ENCODE measurements around the gene CCDC12.

Gene CCDC12

GRCh38 chr3:47012342-47013230, 36.0 kb upstream of the CCDC12 start:
- TF ChIP-seq OSR1 (CRISPR knock-in tag; IDR thresholded peaks at IDR 0.05) (no peak), ARNTL (CRISPR knock-in tag; IDR thresholded peaks at IDR 0.05; ENCODE audit: borderline replicate concordance, low read depth) (no peak), BACH2 (CRISPR knock-in tag; IDR thresholded peaks at IDR 0.05; ENCODE audit: borderline replicate concordance) (no peak), ZNF565 (CRISPR knock-in tag; conservative IDR thresholded peaks at IDR 0.05; ENCODE audit: low read depth) (no peak), ZFP30 (CRISPR knock-in tag; IDR thresholded peaks at IDR 0.05) (no peak), CSDC2 (CRISPR knock-in tag; IDR thresholded peaks at IDR 0.05) (no peak), CSRNP3 (CRISPR knock-in tag; IDR thresholded peaks at IDR 0.05) (no peak), SNAI2 (CRISPR knock-in tag; IDR thresholded peaks at IDR 0.05) (no peak), PPARA (CRISPR knock-in tag; IDR thresholded peaks at IDR 0.05; ENCODE audit: borderline replicate concordance) (no peak)
- no peak for ATAC-seq

- TF ChIP-seq CREB5 (CRISPR knock-in tag; IDR thresholded peaks at IDR 0.05; ENCODE audit: low read depth) = no peak
- TF ChIP-seq RARB (CRISPR knock-in tag; IDR thresholded peaks at IDR 0.05) = no peak
- TF ChIP-seq CSRNP3 (CRISPR knock-in tag; IDR thresholded peaks at IDR 0.05) = no peak
- TF ChIP-seq ZFP3 (CRISPR knock-in tag; IDR thresholded peaks at IDR 0.05) = no peak
- TF ChIP-seq ZNF565 (CRISPR knock-in tag; conservative IDR thresholded peaks at IDR 0.05; ENCODE audit: low read depth) = no peak
- TF ChIP-seq TSHZ2 (CRISPR knock-in tag; IDR thresholded peaks at IDR 0.05) = no peak
- no peak for TF ChIP-seq SNAI2 (CRISPR knock-in tag; IDR thresholded peaks at IDR 0.05)
- no peak for TF ChIP-seq OSR1 (CRISPR knock-in tag; IDR thresholded peaks at IDR 0.05)
- no peak for TF ChIP-seq TCF4 (CRISPR knock-in tag; IDR thresholded peaks at IDR 0.05; ENCODE audit: borderline replicate concordance)
- ATAC-seq = no peak
These were observed 34.8 kb upstream of the CCDC12 start for GRCh38 chr3:47011371-47011770.

- TF ChIP-seq RARB (CRISPR knock-in tag; IDR thresholded peaks at IDR 0.05) (no peak), PPARA (CRISPR knock-in tag; IDR thresholded peaks at IDR 0.05; ENCODE audit: borderline replicate concordance) (no peak), CREB5 (CRISPR knock-in tag; IDR thresholded peaks at IDR 0.05; ENCODE audit: low read depth) (no peak), ZNF565 (CRISPR knock-in tag; conservative IDR thresholded peaks at IDR 0.05; ENCODE audit: low read depth) (no peak), SNAI2 (CRISPR knock-in tag; IDR thresholded peaks at IDR 0.05) (no peak), ISL1 (CRISPR knock-in tag; IDR thresholded peaks at IDR 0.05) (no peak)
- ATAC-seq = no peak
These were observed 34.4 kb upstream of the CCDC12 start for GRCh38 chr3:47010910-47011309.

GRCh38 chr3:47010111-47010712, 33.7 kb upstream of the CCDC12 start:
- TF ChIP-seq RARB (CRISPR knock-in tag; IDR thresholded peaks at IDR 0.05) = no peak
- no peak for TF ChIP-seq TSHZ2 (CRISPR knock-in tag; IDR thresholded peaks at IDR 0.05)
- no peak for TF ChIP-seq ZNF8 (CRISPR knock-in tag; IDR thresholded peaks at IDR 0.05)
- no peak for TF ChIP-seq CSRNP3 (CRISPR knock-in tag; IDR thresholded peaks at IDR 0.05)
- ATAC-seq = no peak

Data from SK-N-SH treated with all-trans-retinoic acid at 6 μM for 48 hours (cell line).